NCI-H510A treated with DMSO at 0.1 percent for 48 hours (cell line): ENCODE measurements around the gene APBB3.

Experiments used
- DNase-seq: peaks from one replicate; lab custom pipeline; 2025; lab: John Stamatoyannopoulos, UW

Gene APBB3

DNA sequence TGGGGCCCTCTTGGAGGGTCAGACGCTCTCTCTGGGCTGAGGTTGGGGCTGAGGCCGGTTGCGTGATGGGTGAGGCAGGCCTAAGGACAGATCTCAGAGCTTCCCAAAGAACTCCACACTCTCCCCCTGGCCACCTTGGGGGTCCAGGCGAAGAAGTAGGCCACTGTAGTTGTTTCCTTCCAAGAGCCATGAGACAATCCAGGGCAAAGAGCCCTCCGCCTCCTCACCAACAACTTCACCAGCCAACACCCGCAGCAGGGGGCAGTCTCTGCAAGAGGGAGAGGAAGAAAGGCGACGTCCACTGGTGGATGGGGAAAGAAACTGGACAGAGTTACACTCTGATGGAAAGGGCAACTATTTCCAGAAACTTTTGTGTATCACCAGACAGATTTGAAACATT, 10.9 kb upstream of the APBB3 start:
- no peak for DNase-seq

- DNase-seq, result no peak
These were observed 9.8 kb upstream of the APBB3 start for GRCh38 chr5:140574165-140574564.

DNA sequence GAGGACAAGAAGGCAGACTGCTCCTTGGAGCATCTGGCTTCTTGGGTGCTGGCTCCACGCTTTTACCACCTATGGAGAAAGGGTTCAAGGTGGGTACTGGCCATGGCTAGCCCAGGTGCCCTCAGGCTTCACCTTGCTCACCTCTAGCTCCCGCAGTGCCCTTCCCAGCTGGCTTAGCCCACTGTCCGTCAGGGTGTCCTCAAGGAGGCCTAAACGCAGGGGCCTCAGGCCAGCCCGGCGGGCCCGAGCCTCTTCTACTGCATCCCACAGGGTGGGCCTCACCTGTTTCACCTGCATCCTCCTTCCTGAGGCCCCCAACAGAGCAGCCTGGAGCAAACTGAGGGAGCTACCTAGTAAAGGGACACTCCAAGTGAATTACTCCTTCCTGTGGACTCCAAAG, 9.3 kb upstream of the APBB3 start:
- DNase-seq, result no peak

DNA sequence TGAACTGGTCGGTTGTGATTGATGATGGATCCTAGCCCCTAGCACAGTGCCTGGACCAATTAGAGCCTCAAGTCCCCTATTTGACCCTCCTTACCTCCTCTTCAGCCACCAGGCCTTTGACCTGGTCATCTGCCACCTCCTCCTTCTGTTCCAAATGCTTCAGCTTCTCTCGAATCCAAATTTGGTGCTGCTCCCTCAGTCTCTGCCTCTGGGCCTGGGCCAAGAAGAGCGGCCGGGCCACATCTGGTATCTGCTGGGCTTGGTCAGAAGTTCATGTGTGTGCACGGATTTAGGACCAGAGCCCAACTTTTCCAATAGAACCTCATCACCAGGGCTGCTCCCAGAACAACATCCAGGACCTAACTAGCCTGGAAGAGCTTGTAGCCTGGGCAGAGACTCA, 6.7 kb upstream of the APBB3 start:
- DNase-seq, result no peak

GRCh38 chr5:140570488-140570887, 6.1 kb upstream of the APBB3 start:
- no peak for DNase-seq

- DNase-seq, result no peak
These were observed 5.7 kb upstream of the APBB3 start for GRCh38 chr5:140570058-140570457.

GRCh38 chr5:140569197-140569596, 4.8 kb upstream of the APBB3 start:
- no peak for DNase-seq

GRCh38 chr5:140568443-140569063, 4.2 kb upstream of the APBB3 start:
- no peak for DNase-seq

DNA sequence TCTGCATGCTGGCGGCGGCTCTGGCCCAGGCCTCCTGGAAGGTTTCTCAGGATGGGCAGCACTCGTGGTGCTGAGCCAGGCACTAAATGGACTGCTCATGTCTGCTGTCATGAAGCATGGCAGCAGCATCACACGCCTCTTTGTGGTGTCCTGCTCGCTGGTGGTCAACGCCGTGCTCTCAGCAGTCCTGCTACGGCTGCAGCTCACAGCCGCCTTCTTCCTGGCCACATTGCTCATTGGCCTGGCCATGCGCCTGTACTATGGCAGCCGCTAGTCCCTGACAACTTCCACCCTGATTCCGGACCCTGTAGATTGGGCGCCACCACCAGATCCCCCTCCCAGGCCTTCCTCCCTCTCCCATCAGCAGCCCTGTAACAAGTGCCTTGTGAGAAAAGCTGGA, 3.5 kb upstream of the APBB3 start:
- no peak for DNase-seq

DNA sequence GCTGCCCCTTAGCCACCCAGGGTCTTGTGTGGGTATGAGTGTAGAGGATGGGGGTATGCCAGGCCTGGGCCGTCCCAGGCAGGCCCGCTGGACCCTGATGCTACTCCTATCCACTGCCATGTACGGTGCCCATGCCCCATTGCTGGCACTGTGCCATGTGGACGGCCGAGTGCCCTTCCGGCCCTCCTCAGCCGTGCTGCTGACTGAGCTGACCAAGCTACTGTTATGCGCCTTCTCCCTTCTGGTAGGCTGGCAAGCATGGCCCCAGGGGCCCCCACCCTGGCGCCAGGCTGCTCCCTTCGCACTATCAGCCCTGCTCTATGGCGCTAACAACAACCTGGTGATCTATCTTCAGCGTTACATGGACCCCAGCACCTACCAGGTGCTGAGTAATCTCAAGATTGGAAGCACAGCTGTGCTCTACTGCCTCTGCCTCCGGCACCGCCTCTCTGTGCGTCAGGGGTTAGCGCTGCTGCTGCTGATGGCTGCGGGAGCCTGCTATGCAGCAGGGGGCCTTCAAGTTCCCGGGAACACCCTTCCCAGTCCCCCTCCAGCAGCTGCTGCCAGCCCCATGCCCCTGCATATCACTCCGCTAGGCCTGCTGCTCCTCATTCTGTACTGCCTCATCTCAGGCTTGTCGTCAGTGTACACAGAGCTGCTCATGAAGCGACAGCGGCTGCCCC, 2.9 kb upstream of the APBB3 start:
- no peak for DNase-seq

- no peak for DNase-seq
These were observed 2.3 kb upstream of the APBB3 start for GRCh38 chr5:140566665-140567064.

DNA sequence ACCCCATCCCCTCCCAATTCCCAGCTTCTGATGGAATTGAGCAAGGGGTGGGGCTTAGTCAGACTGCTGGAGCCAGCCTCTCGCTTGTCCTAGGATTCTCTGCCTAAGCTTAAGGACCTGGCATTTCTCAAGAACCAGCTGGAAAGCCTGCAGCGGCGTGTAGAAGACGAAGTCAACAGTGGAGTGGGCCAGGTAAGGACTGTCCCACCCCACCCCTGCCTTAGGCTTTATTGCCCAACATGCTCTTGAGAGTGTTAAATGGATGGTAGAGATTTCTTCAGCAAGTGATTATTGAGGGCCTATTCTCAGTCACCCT, 1.3 kb upstream of the APBB3 start:
- DNase-seq, result no peak

GRCh38 chr5:140565024-140565779, 804 bp upstream of the APBB3 start:
- DNase-seq, result no peak

GRCh38 chr5:140563596-140563995, 802 bp downstream of the APBB3 start:
- no peak for DNase-seq

GRCh38 chr5:140561753-140562523, 2.5 kb downstream of the APBB3 start:
- DNase-seq, result no peak

GRCh38 chr5:140560227-140560626, 4.2 kb downstream of the APBB3 start:
- no peak for DNase-seq

DNA sequence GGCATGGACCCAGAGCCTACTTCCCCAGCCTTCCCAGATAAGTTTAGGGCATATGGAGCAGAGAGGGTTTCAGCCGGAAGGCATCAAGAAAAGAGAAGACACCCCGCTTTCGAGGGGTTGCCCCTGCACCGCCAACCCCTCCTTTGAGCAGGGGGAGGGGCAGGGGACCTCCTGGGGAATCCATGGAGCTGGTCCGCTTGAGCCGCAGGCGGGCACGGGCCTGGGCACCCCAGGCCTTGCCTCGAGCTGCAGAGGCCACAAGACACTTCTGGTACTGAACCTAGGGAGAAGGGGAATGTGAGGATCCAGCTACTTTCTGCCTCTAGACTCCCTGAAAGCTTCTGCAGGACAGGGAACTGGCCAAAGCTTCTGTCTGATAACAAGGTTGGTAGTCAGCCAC, 5.9 kb downstream of the APBB3 start:
- no peak for DNase-seq

- DNase-seq, result no peak
These were observed 6.4 kb downstream of the APBB3 start for GRCh38 chr5:140557965-140558364.

DNA sequence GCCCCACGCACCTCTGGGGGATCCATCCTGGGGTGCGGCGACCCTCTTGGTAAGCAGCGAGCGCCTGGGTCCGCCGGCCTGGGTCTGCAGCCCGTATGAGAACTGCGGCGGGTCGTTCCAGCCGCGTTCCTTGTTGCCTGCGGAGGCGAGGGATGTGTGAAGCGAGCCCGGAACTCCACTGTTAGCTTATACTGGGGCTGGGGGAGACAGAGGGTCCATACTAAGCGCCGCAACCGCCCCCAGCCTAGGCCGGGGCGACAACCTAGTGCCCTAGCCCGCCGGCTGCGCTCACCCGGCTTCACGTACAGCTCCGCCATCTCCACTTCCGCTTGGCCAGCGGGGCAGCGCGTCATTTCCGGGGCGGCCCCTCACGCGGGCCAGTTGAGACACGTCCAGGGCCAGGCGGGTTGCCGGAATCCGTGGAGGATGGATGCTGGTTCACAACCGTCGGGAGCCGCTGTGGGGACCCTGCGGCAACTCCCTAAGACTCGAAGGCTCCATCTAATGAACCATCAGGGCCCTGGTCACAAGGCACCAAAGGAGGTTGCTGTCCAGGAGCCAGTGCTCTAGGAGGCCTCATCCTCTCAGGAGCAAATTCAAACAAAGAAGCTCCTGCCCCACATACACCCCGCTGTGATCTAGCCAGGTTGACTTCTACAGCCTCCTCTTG, 7.1 kb downstream of the APBB3 start, which contains the start of gene SRA1:
Gene SRA1, minus strand, starts transcription at position 338 of the 670 bp plus-strand sequence. Its CDS starts 21 bp downstream, at position 317.
- DNase-seq, result peak; percentile 65

DNA sequence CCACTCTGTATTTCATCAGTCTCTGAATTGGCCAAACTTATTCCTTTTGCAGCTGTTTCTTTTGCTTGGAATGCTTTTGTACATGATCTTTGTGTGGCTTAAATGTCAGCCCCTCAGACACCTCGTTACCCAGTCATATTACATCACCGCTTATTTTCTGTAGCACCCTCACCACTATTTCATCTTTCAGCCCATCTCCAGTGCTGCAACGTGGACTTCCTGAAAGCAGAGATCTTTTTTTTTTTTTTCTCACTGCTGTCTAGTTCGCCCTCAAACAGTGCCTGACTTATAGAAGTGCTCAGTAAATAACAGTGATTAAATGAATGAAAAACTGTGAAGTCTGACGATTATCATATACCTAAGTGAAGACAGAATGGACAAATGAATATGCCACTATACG, 8.0 kb downstream of the APBB3 start:
- no peak for DNase-seq

DNA sequence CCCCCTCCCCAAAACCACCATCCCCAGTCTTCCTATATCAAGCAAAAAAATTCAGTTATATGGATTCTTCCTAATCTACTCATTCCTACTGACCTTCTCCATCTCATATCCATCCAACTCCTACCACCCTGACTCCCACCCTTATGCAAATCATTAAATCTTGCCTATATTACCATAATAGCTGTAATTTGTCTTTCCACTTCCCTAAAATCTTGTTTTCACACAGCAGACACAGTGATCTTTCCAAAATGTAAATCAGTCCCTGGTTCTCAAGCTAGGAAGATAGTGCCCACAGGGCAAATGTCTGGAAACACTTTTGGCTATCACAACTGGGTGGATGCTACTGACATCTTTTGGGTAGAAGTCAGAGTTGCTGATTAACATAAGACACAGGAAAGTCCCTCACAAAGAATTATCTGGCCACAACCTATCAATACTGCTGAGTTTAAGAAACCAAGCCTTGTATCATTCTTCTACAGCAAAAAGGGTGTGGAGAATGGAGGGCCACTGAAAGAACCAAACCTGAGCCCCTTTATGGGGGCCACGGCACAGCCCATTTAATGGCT, 8.6 kb downstream of the APBB3 start:
- no peak for DNase-seq

GRCh38 chr5:140554454-140554853, 9.9 kb downstream of the APBB3 start:
- DNase-seq, result no peak
